Measurements from ENCODE around the gene NCOA5.

NCOA5 gene

DNA sequence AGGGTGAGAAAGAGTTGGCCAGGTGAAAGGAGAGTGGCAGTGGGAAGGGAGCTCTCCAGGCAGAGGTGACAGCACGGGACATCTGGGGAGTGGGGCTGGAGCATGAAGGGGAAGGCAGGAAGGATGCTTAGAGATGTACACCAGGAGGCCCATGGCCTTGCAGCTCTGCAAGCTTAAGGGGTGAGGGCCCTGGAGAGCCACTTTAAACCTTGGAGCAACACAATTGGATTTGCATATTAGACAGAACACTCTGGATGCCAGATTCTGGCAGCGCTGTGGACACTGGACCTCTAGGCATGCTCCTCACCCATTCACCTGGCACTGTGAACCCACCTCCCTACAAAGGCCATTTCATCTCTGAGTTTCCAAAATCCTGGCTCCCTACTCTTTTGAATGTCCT, 24.7 kb upstream of the NCOA5 start:
- POLR2A ChIA-PET = no interaction called here
- H3K36me3 ChIP-seq (ENCODE audit: control insufficient read depth in 2 of 2, insufficient read depth in 1 of 2, low read length in 2 of 2) = no peaks in the 10 kb centered on the region
- no peak overlapping the region for H3K4me3 ChIP-seq (ENCODE audit: low read depth, low read length)
- no peak overlapping the region for H3K27ac ChIP-seq (ENCODE audit: extremely low read depth, low read depth, low read length)
- CTCF ChIA-PET = interaction anchor here (0.6 kb wide), 1 partner anchor 144 kb away, joined by 6 read pairs; no protein-coding TSS in a partner anchor
- no peak for TF ChIP-seq ZNF121 (tag by site-specific recombination; IDR thresholded peaks at IDR 0.05)
- no peak for TF ChIP-seq ZNF239 (tag by site-specific recombination; IDR thresholded peaks at IDR 0.05)
- TF ChIP-seq ZNF274 (IDR thresholded peaks at IDR 0.05; ENCODE audit: low read length) = no peak
- no peak for TF ChIP-seq ZNF274 (tag by site-specific recombination; IDR thresholded peaks at IDR 0.05; ENCODE audit: borderline replicate concordance)
- TF ChIP-seq ZNF10 (tag by site-specific recombination; IDR thresholded peaks at IDR 0.05) = no peak
- TF ChIP-seq ZNF140 (tag by site-specific recombination; IDR thresholded peaks at IDR 0.05) = no peak
- TF ChIP-seq ZNF544 (tag by site-specific recombination; IDR thresholded peaks at IDR 0.05) = no peak
- no peak for TF ChIP-seq ZNF704 (tag by site-specific recombination; IDR thresholded peaks at IDR 0.05)
- no peak for TF ChIP-seq KLF1 (tag by site-specific recombination; IDR thresholded peaks at IDR 0.05)
- TF ChIP-seq ZNF670 (tag by site-specific recombination; IDR thresholded peaks at IDR 0.05; ENCODE audit: low read depth) = no peak
- TF ChIP-seq KLF7 (tag by site-specific recombination; IDR thresholded peaks at IDR 0.05; ENCODE audit: borderline replicate concordance) = no peak
- no peak for TF ChIP-seq ZNF639 (tag by site-specific recombination; IDR thresholded peaks at IDR 0.05)
- TF ChIP-seq ZNF138 (tag by site-specific recombination; IDR thresholded peaks at IDR 0.05; ENCODE audit: borderline replicate concordance) = no peak
- no peak for TF ChIP-seq FEZF1 (tag by site-specific recombination; IDR thresholded peaks at IDR 0.05)
- TF ChIP-seq ZNF830 (tag by site-specific recombination; IDR thresholded peaks at IDR 0.05; ENCODE audit: low read depth) = no peak
- TF ChIP-seq ZNF211 (tag by site-specific recombination; IDR thresholded peaks at IDR 0.05; ENCODE audit: low read depth) = no peak
- TF ChIP-seq ZNF335 (tag by site-specific recombination; conservative IDR thresholded peaks at IDR 0.05) = no peak
- no peak for TF ChIP-seq INSM2 (tag by site-specific recombination; IDR thresholded peaks at IDR 0.05)
- no peak for TF ChIP-seq ZNF518A (tag by site-specific recombination; conservative IDR thresholded peaks at IDR 0.05; ENCODE audit: low read depth)
- no peaks in the 10 kb centered on the region for H3K9me3 ChIP-seq (ENCODE audit: control insufficient read depth, insufficient read depth, low read depth, low read length)
- H3K4me1 ChIP-seq (ENCODE audit: control insufficient read depth, insufficient read depth, low read length) = no peaks in the 10 kb centered on the region

Data from HEK293 (cell line).